Ascending aorta (tissue), 2 donors: ENCODE results near the gene SEMA4A. TPM values are rescaled to one million over a fixed set of nuclear protein-coding genes. Genes with fewer than 3 reads are reported as not detected.

Experiments
- DNase-seq, 2 donors: peaks; one replicate each; pipeline ENCODE4 v3.0.0-alpha.2; 2019; ENCODE audit warnings: low spot score in 2 of 2
- H3K27ac ChIP-seq, 2 donors: fragments of 200-600 bp; sonication (generic); one replicate each; pipeline ENCODE4 v1.5.1; 2016 to 2017; ENCODE audit warnings: mild to moderate bottlenecking in 1 of 2
- H3K27me3 ChIP-seq: fragments of 200-600 bp; sonication (generic); one replicate; pipeline ENCODE4 v1.5.1; 2017
- H3K36me3 ChIP-seq, 2 donors: fragments of 200-600 bp; sonication (generic); one replicate each; pipeline ENCODE4 v1.5.1; 2016
- H3K4me1 ChIP-seq, 2 donors: fragments of 200-600 bp; sonication (generic); one replicate each; pipeline ENCODE4 v1.5.1; 2016 to 2017; ENCODE audit warnings: mild to moderate bottlenecking in 1 of 2
- H3K4me3 ChIP-seq, 2 donors: fragments of 200-600 bp; sonication (generic); one replicate each; pipeline ENCODE4 v1.5.1; 2016 to 2017; ENCODE audit warnings: mild to moderate bottlenecking in 1 of 2
- H3K9me3 ChIP-seq, 2 donors: fragments of 200-600 bp; sonication (generic); one replicate each; pipeline ENCODE4 v1.5.1; 2016
- CTCF ChIP-seq, 3 experiments: fragments of 200-600 bp in 2 of 3; fragments of 450-650 bp in 1 of 3; sonication (generic) in 2 of 3; IDR thresholded peaks; one replicate each; pipeline ENCODE4 v1.5.1; 2016 to 2019; ENCODE audit warnings: antibody characterized with exemption in 3 of 3, mild to moderate bottlenecking in 1 of 3, moderate library complexity in 1 of 3
- intact Hi-C: fragments of 100-400 bp; cut with DNase I; formaldehyde crosslinking; loops from one replicate; pipeline ENCODE4 v1.15.1; 2023
- total RNA-seq: library from RNA; depleted of rRNA; stranded (reverse); fragments of >200 nt; gene quantifications from one replicate; pipeline ENCODE4 v1.1.0, GENCODE V29; 2016

SEMA4A gene
- total RNA-seq, 1 donor from 2014 or later: 0.64 TPM

GRCh38 chr1:156138458-156138867, 14.9 kb upstream of the SEMA4A start:
- DNase-seq: no peak
- peaks cover 8 to 21% of the 10 kb centered on the region in 2 donors for H3K4me1 ChIP-seq
- intact Hi-C loops: no loop called here
- peaks cover 64% of the 10 kb centered on the region in 2 donors for H3K36me3 ChIP-seq
- H3K9me3 ChIP-seq: no peaks in the 10 kb centered on the region
- TF ChIP-seq CTCF (IDR thresholded peaks at IDR 0.05): no peak
- H3K27me3 ChIP-seq: no peaks in the 10 kb centered on the region
- no peak overlapping the region for H3K4me3 ChIP-seq
- H3K27ac ChIP-seq: peak overlapping the region in 1 of 2 donors; percentile 61

DNA sequence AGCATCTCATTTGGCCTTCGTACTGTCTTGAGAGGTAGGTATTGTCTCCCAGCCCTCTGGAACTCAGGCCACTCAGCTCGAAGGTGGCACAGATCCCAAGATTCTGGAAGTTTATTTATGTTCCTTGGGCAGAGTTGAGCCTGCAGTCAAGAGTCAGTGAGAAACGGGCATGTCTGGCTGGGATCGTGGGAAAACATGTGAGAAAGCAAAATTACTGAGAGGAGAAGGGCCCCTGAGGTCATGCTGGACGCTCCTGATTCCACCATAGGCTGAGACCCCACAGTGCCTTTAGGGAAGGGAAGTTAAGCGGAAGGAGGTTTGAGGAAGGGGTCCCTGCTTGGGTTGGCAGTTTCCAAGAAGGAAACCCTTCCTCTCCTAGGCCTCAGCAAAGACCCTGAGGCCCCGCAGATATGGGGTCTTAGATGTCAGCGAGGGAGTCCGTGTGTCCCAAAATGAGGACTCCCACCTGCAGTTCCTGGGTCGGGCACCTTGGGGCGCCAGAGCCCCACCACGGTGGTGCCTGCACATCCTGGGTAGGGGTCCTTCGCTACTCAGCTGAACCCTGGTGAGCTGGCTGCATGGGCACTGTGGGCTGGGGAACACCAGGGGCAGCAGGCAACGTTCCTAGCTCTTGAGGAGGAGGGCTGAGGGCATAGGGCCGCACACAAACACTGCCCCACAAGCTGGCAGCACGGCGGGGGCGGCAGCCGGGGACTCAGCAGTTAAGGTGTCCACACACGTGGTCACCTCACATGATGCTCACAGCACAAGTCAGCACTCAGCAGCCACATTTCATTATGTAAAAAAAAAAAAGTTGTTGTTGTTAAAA, 12.3 kb upstream of the SEMA4A start:
- Histone ChIP-seq H3K4me3 (no peak overlapping the region), H3K4me1 (peaks cover 8 to 21% of the 10 kb centered on the region in 2 donors), H3K27me3 (no peaks in the 10 kb centered on the region), H3K27ac (peak overlapping the region; percentile 73 to 81), H3K9me3 (no peaks in the 10 kb centered on the region), H3K36me3 (peaks cover 38% of the 10 kb centered on the region in 2 donors)
- DNase-seq: peak in 1 of 2 donors; percentile 81
- peak; percentile 39 to 62 (median 62) for TF ChIP-seq CTCF (IDR thresholded peaks at IDR 0.05)
- intact Hi-C loops: loop anchor here (2.0 to 10.0 kb wide), 2 partner anchors 44 to 186 kb away; no protein-coding TSS in a partner anchor

GRCh38 chr1:156143765-156144489, 9.5 kb upstream of the SEMA4A start:
- H3K36me3 ChIP-seq: peaks cover 9 to 10% of the 10 kb centered on the region in 2 donors
- no peaks in the 10 kb centered on the region for H3K27me3 ChIP-seq
- H3K27ac ChIP-seq: peak overlapping the region in 1 of 2 donors; percentile 50
- peaks cover 20 to 34% of the 10 kb centered on the region in 2 donors for H3K4me1 ChIP-seq
- H3K9me3 ChIP-seq: no peaks in the 10 kb centered on the region
- TF ChIP-seq CTCF (IDR thresholded peaks at IDR 0.05): no peak
- intact Hi-C loops: loop anchor here (10.0 kb wide), 1 partner anchor 189 kb away; no protein-coding TSS in a partner anchor
- no peak overlapping the region for H3K4me3 ChIP-seq
- no peak for DNase-seq

- intact Hi-C loops: loop anchor here (5.0 to 10.0 kb wide), 2 partner anchors 48 to 190 kb away; partner anchors contain the start of gene SLC25A44
- no peaks in the 10 kb centered on the region for H3K27me3 ChIP-seq
- peaks cover 20 to 29% of the 10 kb centered on the region in 2 donors for H3K4me1 ChIP-seq
- peaks cover 1% of the 10 kb centered on the region in 2 donors for H3K36me3 ChIP-seq
- no peak for DNase-seq
- no peak overlapping the region for H3K27ac ChIP-seq
- no peak for TF ChIP-seq CTCF (IDR thresholded peaks at IDR 0.05)
- no peaks in the 10 kb centered on the region for H3K9me3 ChIP-seq
- no peak overlapping the region for H3K4me3 ChIP-seq
These were observed 8.6 kb upstream of the SEMA4A start for GRCh38 chr1:156144742-156145141.

DNA sequence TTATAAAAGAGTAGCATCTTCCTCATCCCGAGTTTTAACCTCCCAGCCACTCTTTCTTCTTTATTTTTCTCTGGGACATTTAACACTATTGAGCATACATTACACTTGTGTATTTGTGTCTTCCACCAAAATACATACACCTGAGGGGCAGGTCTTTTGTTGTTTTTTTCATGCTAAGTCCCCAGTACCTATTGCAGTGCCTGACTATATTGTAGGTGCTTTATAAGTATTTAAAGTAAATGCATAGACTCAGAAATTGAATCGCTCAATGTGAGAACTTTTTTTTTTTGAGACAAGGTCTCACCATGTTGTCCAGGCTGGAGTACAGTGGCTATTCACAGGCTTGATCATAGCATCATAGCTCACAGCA, 7.8 kb upstream of the SEMA4A start:
- no peaks in the 10 kb centered on the region for H3K36me3 ChIP-seq
- intact Hi-C loops: loop anchor here (2.0 to 10.0 kb wide), 5 partner anchors 15 to 191 kb away; partner anchors contain the start of genes PMF1 and SLC25A44

More for the DNA sequence above, 7.8 kb upstream of the SEMA4A start:
- Histone ChIP-seq H3K4me1 (peaks cover 20 to 22% of the 10 kb centered on the region in 2 donors), H3K27ac (no peak overlapping the region), H3K27me3 (no peaks in the 10 kb centered on the region), H3K9me3 (no peaks in the 10 kb centered on the region), H3K4me3 (peak overlapping the region in 1 of 2 donors; percentile 16)
- no peak for DNase-seq
- no peak for TF ChIP-seq CTCF (IDR thresholded peaks at IDR 0.05)
